CD4-positive, alpha-beta T cell treated with Interferon gamma for 1 hour (primary cell): Measurements from ENCODE around the gene AFDN.

Source experiments
- DNase-seq: peaks from one replicate; pipeline ENCODE4 v3.0.0-alpha.2; 2020

AFDN gene

DNA sequence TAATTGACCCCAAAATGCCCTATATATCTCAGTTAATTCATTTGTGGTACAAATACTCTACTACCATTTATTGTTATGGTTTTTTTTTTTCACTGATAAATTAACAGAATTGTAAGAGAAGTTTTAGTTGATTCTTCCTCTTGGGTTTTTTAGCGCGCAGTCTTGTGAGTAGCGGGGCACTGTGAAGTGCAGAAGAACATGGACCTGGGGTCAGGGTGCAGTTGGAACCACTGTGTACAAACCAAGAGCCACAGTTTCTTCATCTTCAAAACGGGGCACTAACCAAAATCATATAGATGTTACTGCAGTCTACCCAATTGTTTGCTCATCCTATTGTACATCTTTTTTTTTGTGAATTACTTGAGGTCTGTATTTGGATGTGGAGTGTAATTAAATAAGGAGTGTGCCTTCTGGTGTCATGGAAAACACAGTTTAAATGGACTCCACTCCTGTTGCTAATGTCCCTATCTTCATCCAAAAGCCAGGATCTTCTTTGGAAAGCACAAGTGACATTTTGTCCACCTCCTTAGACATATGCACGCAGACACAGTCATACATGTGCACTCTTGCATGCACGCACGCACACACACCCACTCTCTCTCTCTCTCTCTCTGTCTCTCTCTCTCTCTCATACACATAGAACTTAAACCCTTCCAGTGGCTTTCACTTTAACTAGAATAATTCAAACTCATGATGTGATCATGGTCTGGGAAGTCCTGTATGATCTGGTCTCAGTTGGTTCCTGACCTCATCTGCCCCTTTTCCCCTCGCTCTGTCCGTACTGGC lies 51.5 kb downstream of the AFDN start:
- DNase-seq: no peak

DNA sequence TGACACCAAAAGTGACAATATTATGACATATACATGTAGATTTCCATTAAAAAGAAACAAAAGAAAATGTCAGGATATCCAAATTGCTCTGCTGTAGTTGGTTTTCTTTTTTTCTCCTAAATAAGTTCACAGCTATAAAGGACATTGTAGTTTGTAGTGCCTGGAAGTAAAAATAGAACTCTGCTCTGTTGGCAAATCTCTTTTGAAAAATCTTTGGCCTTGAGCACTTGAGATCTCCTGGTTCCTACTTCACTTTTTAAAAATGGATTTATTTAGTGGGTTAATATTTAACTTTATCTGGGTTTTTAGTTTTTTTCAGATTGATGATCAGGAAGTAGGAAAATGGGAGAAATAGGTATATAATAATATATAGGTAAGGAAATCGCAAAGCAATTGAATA lies 52.9 kb downstream of the AFDN start:
- no peak for DNase-seq

DNA sequence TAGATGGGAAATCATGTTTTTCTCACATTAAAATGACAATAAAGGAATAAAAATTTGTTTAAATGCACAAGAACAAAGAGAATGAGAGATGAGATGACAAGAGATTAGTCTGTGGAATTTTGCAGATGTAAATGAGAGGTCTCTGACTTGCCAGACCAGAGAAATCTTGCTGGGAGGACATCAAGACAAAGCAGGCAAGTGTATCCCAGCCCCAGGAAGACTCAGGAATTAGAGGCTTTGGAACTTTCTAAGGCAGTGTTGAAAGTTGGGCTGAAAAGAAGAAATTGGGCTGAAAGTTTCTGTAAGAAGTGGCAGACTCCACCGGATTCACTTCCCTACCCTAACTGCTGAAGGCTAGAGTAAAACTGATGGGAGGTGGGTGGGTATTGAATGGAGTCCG lies 54.6 kb downstream of the AFDN start:
- no peak for DNase-seq

DNA sequence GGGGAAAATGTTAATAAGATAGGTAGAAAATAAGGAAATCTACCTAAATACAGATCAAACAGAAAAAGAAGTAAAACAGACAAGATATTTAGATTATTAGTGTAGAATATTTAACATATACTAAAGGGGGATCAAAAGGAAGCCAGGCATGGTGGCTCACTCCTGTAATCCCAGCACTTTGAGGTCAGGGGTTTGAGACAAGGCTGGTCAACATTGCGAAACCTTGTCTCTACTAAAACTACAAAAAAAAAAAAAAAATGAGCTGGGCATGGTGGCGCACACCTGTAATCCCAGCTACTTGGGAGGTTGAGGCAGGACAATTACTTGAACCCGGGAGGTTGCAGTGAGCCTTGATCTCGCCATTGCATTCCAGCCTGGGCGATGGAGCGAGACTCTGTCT lies 55.5 kb downstream of the AFDN start:
- DNase-seq: no peak

DNA sequence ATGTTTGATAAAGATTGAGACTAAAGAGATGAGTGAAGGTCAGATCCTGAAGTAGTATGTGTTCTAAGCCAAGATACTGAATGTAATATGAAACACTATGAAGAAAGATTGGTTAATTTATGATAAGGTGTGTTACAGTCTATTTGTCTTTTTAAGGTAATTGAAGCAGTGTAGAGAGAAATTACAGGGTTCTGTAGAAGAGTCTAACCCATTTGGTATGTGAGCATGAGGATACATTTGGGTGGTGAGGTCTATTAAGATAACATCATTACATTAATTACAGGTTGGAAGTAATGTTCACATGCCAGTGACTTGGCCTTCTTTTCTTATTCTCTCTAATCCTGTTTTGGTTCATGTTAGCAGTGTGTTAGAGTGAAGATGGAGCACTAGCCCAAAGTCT lies 61.4 kb downstream of the AFDN start:
- DNase-seq: no peak

GRCh38 chr6:167892835-167893815 lies 66.4 kb downstream of the AFDN start:
- no peak for DNase-seq

DNA sequence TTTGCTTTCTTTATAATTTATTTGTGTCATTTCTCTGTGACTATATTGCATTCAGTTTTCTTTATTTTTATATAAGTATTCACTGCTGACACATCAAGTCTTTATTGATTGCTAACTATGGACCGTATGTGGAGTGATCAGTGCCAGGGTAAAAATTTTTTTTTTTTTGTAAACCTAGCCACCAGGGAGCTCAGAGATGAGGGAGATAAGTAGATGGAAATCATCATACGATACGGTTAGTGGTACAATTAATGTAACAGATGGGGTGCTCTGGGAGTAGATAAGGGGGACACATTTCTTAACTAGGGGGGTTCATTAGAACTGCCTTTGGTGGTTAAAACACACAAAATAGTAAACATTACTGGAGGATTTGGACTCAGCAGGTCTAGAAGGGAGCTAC lies 68.3 kb downstream of the AFDN start:
- DNase-seq: no peak

- no peak for DNase-seq
Observed at GRCh38 chr6:167896648-167897047, 69.9 kb downstream of the AFDN start.

DNA sequence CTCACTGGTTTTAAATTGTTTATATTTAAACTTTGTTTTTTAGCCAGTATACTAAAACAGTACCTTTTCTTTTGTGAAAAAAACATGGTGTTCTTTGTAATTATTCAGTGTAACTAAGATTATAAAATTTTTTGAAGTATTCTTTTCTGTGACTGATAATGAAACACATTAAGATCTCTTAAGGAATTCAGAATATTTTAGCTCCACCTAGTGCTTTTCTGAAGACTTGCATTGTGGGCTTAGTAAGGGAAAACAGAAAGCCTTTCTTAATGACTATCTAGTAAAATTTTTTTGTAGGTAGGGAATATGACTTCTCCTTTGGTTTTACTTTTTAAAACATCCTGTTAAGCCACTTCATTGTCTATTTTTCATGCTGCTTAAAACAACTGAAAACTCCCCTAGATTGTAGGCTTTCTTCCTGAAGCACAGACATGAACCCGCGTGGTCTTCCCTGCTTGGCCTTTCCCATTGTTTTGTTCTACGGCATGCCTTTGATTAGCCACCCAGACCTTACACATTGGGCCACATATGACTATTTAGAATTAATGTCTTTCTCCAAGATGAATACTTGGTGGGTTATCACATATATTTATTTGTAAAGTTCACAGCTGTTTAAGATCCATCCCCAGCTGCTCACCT lies 72.1 kb downstream of the AFDN start:
- DNase-seq: no peak

- DNase-seq: no peak
Observed at GRCh38 chr6:167904791-167905190, 78.1 kb downstream of the AFDN start.

DNA sequence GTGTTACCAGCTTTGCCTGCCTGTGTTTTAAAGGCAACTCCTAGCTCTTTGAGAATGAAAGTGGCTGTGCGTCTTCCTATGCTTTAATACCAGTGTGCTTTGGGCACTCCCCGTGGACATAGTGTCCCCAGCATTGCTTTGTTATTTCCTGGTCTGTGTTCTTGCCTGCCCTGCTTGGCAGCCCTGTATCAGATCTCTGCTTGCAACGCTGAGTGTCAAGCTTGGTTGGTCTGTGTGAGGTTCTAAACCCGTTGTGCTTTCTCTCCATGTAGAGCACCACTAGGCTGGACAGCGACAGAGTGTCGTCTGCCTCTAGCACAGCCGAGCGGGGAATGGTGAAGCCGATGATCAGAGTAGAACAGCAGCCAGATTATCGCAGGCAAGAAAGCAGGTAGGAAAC lies 80.2 kb downstream of the AFDN start:
- no peak for DNase-seq

DNA sequence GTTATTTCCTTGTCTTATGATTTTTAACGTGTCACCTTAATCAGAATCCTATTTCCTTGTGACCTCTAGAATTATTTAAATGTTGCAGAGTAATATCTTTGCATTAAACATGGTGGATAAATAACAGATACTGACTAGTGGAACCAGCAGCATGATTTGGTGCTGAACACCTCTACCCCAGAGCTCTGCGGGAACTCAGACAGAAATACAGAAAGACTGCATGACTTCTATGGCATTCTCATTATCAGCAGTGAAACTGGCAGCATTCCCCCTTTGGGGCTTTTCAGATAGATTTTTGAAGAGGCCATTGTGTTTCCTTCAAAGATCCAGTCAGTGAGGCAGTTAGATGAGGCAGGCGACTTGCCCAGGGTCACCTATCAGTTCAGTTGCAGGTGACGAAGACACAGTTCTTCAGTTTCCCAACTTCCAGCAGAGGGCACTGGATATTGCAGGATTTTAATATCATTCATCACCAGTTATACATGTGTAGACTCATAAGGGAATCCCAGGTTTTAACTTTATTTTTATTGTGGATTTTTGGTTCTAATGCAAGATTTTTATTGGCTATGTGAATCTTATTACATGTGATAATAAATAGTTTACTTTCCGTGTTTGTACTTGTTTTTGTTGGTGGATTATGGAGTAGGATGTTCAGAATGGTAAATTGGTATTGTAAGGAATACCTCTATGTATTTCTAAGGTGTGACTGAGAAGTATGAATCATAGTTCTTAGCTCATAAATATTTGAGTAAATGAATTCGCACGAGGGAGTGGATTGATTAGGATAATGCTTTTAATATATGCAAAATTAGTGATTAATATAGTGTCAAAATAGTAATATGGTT lies 81.3 kb downstream of the AFDN start:
- DNase-seq: no peak

DNA sequence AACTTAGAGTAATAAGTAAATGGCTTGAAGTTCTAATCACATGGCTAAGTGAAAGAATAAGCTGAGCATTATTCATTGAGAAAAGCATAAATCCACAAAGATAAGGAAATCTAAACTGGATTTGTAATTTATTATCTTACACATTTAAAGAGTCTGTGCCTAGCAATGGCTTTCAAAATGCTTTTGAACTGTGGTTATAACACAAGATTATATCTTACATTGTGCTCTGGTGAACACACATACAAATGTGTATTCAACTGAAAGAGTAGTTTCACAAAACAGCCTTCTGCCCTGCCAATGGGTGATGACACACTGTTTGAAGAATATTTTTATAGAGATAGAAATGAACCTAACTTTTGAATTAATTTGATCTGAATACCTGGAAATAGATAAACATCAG lies 83.3 kb downstream of the AFDN start:
- no peak for DNase-seq

- no peak for DNase-seq
Observed at GRCh38 chr6:167910652-167911051, 83.9 kb downstream of the AFDN start.

- no peak for DNase-seq
Observed at GRCh38 chr6:167912494-167912893, 85.8 kb downstream of the AFDN start.

DNA sequence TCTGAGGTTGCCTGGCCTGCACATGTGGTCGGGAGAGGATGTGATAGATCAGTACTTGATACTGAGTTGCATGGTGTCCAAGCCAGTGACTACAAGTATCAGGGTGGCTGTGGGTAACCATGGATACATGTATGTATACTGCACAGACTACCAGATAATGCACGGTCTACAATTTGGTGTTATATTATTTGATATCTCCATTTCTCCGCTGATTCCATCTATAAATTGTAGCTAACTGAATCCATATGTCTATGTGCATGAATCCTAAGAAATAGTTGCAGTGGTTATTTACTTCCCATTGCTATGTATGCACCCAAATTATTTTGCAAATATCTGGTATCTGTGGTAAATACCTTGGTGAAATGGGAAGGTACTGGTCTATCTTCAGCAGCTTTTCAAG lies 87.0 kb downstream of the AFDN start:
- no peak for DNase-seq

DNA sequence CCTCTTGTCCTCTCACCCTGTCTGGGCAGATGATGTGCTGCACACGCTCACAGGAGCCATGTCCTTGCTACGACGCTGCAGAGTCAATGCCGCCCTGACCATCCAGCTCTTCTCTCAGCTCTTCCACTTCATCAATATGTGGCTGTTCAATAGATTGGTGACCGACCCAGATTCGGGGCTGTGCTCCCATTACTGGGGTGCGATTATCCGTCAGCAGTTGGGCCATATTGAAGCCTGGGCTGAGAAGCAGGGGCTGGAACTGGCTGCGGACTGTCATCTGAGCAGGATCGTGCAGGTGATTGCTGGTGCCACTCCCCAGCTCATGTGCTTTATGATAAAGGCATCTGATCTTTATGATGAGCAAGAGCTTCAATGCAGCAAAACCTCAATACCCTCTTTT lies 88.4 kb downstream of the AFDN start:
- no peak for DNase-seq

- no peak for DNase-seq
Observed at GRCh38 chr6:167917551-167918154, 90.9 kb downstream of the AFDN start.

- no peak for DNase-seq
Observed at GRCh38 chr6:167918548-167919278, 92.0 kb downstream of the AFDN start.

DNA sequence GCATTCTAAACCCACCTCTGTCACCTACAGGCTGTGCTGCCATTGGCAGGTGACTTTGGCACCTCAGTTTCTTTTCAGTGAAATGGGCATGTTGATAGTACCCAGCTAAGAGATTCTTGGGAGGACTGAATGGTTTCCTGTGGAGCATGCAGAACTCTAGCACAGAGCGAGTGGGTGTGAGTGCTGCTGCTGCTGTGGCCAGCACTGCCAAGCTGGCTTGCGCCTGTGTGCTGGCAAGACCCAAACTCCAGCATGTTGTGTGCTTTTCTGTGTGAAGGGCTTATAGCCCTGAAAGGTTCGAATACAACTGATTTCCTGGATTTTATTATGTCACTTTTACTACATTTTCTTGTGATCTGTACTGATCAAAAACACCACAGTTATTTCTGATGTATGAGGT lies 92.6 kb downstream of the AFDN start:
- no peak for DNase-seq

GRCh38 chr6:167920165-167920564 lies 93.5 kb downstream of the AFDN start:
- no peak for DNase-seq

DNA sequence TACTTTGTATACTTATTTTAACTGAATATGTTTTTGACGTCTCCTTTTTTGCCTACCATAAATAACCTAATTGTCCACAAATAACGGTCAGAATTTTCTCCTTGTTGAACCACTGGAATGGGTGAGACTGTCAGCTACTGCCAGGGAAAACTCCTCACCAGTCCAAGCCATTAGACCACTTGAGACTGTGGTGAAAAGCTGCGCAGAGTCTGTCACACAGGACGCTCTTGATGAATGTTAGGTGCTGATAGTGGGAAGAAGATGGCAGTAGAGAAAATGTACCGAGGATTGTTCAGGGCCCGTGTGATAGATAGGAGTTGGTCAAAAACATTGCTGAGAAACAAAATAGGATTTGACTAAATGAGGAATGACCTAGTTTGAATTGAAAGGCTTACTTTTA lies 95.1 kb downstream of the AFDN start:
- no peak for DNase-seq
